H1 (cell line): ENCODE results near the gene C1RL. TPM values are rescaled to one million over a fixed set of nuclear protein-coding genes. Genes with fewer than 3 reads are reported as not detected.
"Not testable (repeated sequence)": the region's sequence is repeated elsewhere in the genome, so short reads cannot be mapped to it uniquely, and the experiment has no call there.

ENCODE experiments used
- CTCF ChIA-PET: fragments of 300-600 bp; sonication (Branson Sonifier 250); formaldehyde crosslinking; loops from one replicate; lab custom pipeline; 2021; ENCODE audit not compliant: partially characterized antibody; lab: Charles Lee
- POLR2A ChIA-PET: fragments of 300-600 bp; sonication (Branson Sonifier 250); formaldehyde crosslinking; loops from one replicate; lab custom pipeline; 2021; ENCODE audit warnings: inconsistent platforms; ENCODE audit not compliant: partially characterized antibody; lab: Charles Lee
- DNase-seq, 2 experiments: peaks; one replicate each; pipeline versions ENCODE4 v3.0.0 to v3.0.0-alpha.2; 2010 to 2022; ENCODE audit warnings: low spot score in 2 of 2, low read depth in 1 of 2, mixed read lengths in 1 of 2
- FAIRE-seq: peaks from 2 replicates; lab custom pipeline; 2011; peaks lifted over from hg19 to GRCh38; lab: Jason Lieb, UNC
- H2AFZ ChIP-seq: 2 replicates; pipeline ENCODE4 v1.8.1; 2012; ENCODE audit warnings: low read length, inconsistent platforms
- H2AK5ac ChIP-seq: 2 replicates; pipeline ENCODE4 v1.6.1; 2013; ENCODE audit warnings: low read depth, low read length
- H2BK120ac ChIP-seq: replicated peaks from 2 replicates; pipeline ENCODE3; 2013; ENCODE audit warnings: low read depth, low read length, inconsistent platforms
- H2BK12ac ChIP-seq: 2 replicates; pipeline ENCODE4 v1.6.1; 2013; ENCODE audit warnings: low read depth, low read length
- H2BK15ac ChIP-seq: 2 replicates; pipeline ENCODE4 v1.6.1; 2013; ENCODE audit warnings: low read length
- H2BK20ac ChIP-seq: 2 replicates; pipeline ENCODE4 v1.6.1; 2013; ENCODE audit warnings: low read length
- H2BK5ac ChIP-seq: 2 replicates; pipeline ENCODE4 v1.6.1; 2013; ENCODE audit warnings: low read depth, low read length
- H3K14ac ChIP-seq: 2 replicates; pipeline ENCODE4 v1.6.1; 2013; ENCODE audit warnings: inconsistent platforms; ENCODE audit not compliant: insufficient read length
- H3K18ac ChIP-seq: 2 replicates; pipeline ENCODE4 v1.6.1; 2013; ENCODE audit warnings: low read length; ENCODE audit errors: extremely low read depth
- H3K23ac ChIP-seq: 2 replicates; pipeline ENCODE4 v1.6.1; 2013; ENCODE audit warnings: inconsistent platforms; ENCODE audit not compliant: insufficient read length
- H3K23me2 ChIP-seq: 2 replicates; pipeline ENCODE4 v1.6.1; 2013; ENCODE audit warnings: low read depth, low read length
- H3K27ac ChIP-seq: 2 replicates; pipeline ENCODE4 v1.6.1; 2011; ENCODE audit warnings: low read depth, low read length, inconsistent platforms
- H3K27me3 ChIP-seq, 4 experiments: replicated peaks in 1 of 4; 1 replicate in 1 of 4; 2 replicates in 3 of 4; pipeline versions ENCODE4 v1.6.1 to v1.8.1; 2011 to 2013; ENCODE audit warnings: low read length in 3 of 4, mild to moderate bottlenecking in 3 of 4, inconsistent platforms in 2 of 4, mixed read lengths in 2 of 4, moderate library complexity in 1 of 4; ENCODE audit not compliant: control insufficient read depth in 3 of 4, insufficient read depth in 3 of 4; ENCODE audit errors: extremely low read depth in 1 of 4
- H3K36me3 ChIP-seq, 4 experiments: 2 replicates each; pipeline versions ENCODE4 v1.6.1 to v1.8.1; 2011 to 2013; ENCODE audit warnings: mild to moderate bottlenecking in 4 of 4, low read length in 3 of 4, moderate library complexity in 2 of 4, control low read depth in 1 of 4, inconsistent platforms in 1 of 4; ENCODE audit not compliant: insufficient read depth in 4 of 4, control insufficient read depth in 2 of 4
- H3K4ac ChIP-seq: replicated peaks from 2 replicates; pipeline ENCODE3; 2013; ENCODE audit warnings: low read length, low read depth, mixed read lengths, inconsistent platforms; ENCODE audit not compliant: insufficient read length
- H3K4me1 ChIP-seq, 4 experiments: replicated peaks in 1 of 4; 1 replicate in 1 of 4; 2 replicates in 3 of 4; pipeline versions ENCODE4 v1.6.1 to v1.8.1; 2011 to 2013; ENCODE audit warnings: low read length in 3 of 4, inconsistent platforms in 2 of 4, mixed read lengths in 1 of 4; ENCODE audit not compliant: insufficient read depth in 4 of 4, control insufficient read depth in 3 of 4
- H3K4me2 ChIP-seq, 2 experiments: 2 replicates each; pipeline versions ENCODE4 v1.6.1 to v1.8.1; 2011 to 2013; ENCODE audit warnings: low read depth in 2 of 2, low read length in 2 of 2, control low read depth in 1 of 2, inconsistent platforms in 1 of 2, mild to moderate bottlenecking in 1 of 2; ENCODE audit not compliant: insufficient read depth in 1 of 2
- H3K4me3 ChIP-seq, 4 experiments: fragments of 200-600, 300-600 bp in 1 of 4; sonication (generic), shearing (Covaris generic), sonication (Bioruptor Twin) in 1 of 4; 2 replicates each; pipeline versions ENCODE4 v1.5.1 to v1.8.1; 2011 to 2016; ENCODE audit warnings: low read length in 4 of 4, low read depth in 3 of 4, control low read depth in 2 of 4, inconsistent platforms in 2 of 4, mild to moderate bottlenecking in 2 of 4, mixed read lengths in 1 of 4, moderate library complexity in 1 of 4; ENCODE audit not compliant: insufficient read depth in 2 of 4; ENCODE audit errors: extremely low read depth in 1 of 4
- H3K56ac ChIP-seq: replicated peaks from 2 replicates; pipeline ENCODE3; 2013; ENCODE audit warnings: low read depth, mild to moderate bottlenecking, mixed read lengths, low read length, inconsistent platforms; ENCODE audit not compliant: insufficient read length
- H3K79me1 ChIP-seq: 2 replicates; pipeline ENCODE4 v1.6.1; 2013; ENCODE audit warnings: low read depth, low read length, control low read depth
- H3K79me2 ChIP-seq, 2 experiments: 2 replicates each; pipeline versions ENCODE4 v1.6.1 to v1.8.1; 2012 to 2013; ENCODE audit warnings: low read length in 2 of 2, mild to moderate bottlenecking in 2 of 2, inconsistent platforms in 1 of 2; ENCODE audit not compliant: insufficient read depth in 2 of 2, control insufficient read depth in 1 of 2
- H3K9ac ChIP-seq, 4 experiments: replicated peaks in 1 of 4; 1 replicate in 1 of 4; 2 replicates in 3 of 4; pipeline versions ENCODE4 v1.6.1 to v1.8.1; 2011 to 2013; ENCODE audit warnings: low read depth in 3 of 4, low read length in 3 of 4, control low read depth in 2 of 4, mild to moderate bottlenecking in 2 of 4, moderate library complexity in 2 of 4, inconsistent platforms in 1 of 4; ENCODE audit errors: extremely low read depth in 1 of 4
- H3K9me3 ChIP-seq, 2 experiments: 2 replicates each; pipeline versions ENCODE4 v1.6.1 to v1.8.1; 2012 to 2013; ENCODE audit warnings: mild to moderate bottlenecking in 2 of 2, moderate library complexity in 2 of 2, control low read depth in 1 of 2, inconsistent platforms in 1 of 2, low read depth in 1 of 2, low read length in 1 of 2, mixed read lengths in 1 of 2; ENCODE audit not compliant: insufficient read depth in 2 of 2
- H4K20me1 ChIP-seq, 2 experiments: replicated peaks in 1 of 2; 2 replicates each; pipeline versions ENCODE3 to v1.8.1; 2011 to 2013; ENCODE audit warnings: inconsistent platforms in 2 of 2, low read length in 2 of 2, mild to moderate bottlenecking in 1 of 2; ENCODE audit not compliant: insufficient read depth in 2 of 2, control insufficient read depth in 1 of 2
- H4K5ac ChIP-seq: 2 replicates; pipeline ENCODE4 v1.6.1; 2013; ENCODE audit warnings: low read length, low read depth, mixed read lengths, inconsistent platforms; ENCODE audit not compliant: insufficient read length
- H4K8ac ChIP-seq: 2 replicates; pipeline ENCODE4 v1.8.0; 2013; ENCODE audit warnings: mild to moderate bottlenecking, moderate library complexity, low read length, inconsistent platforms; ENCODE audit not compliant: insufficient read depth; ENCODE audit errors: extremely low read depth
- H4K91ac ChIP-seq: replicated peaks from 2 replicates; pipeline ENCODE3; 2013; ENCODE audit warnings: low read length, mixed read lengths, inconsistent platforms; ENCODE audit not compliant: insufficient read length
- CBX5 ChIP-seq: fragments of 300-800, 300-1000 bp; sonication (generic); IDR thresholded peaks from 2 replicates; pipeline ENCODE4 v1.7.1; 2016; ENCODE audit warnings: antibody characterized with exemption, low read length, low read depth
- RBBP5 ChIP-seq: IDR thresholded peaks from 2 replicates; pipeline ENCODE4 v1.7.1; 2012; ENCODE audit warnings: low read depth, mild to moderate bottlenecking, inconsistent platforms, low read length, moderate library complexity, borderline replicate concordance
- SUZ12 ChIP-seq: fragments of 200-600 bp; sonication (generic); IDR thresholded peaks from 2 replicates; pipeline ENCODE4 v1.6.1; 2012; ENCODE audit warnings: mild to moderate bottlenecking, inconsistent platforms, low read length, moderate library complexity, mixed read lengths
- ZNF274 ChIP-seq: IDR thresholded peaks from 2 replicates; pipeline ENCODE4 v1.7.0; 2012; ENCODE audit warnings: low read length, borderline replicate concordance; ENCODE audit errors: extremely low read depth
- WGBS, 2 experiments: shearing (Covaris generic) in 1 of 2; methylation state at CpG; one replicate each; pipeline versions ENCODE4 v1.1.6 to v1.1.7; 2013 to 2015; ENCODE audit warnings: low lambda C conversion rate in 2 of 2, mixed read lengths in 2 of 2, inconsistent platforms in 1 of 2, low coverage in 1 of 2, missing lambda C conversion rate in 1 of 2; ENCODE audit not compliant: insufficient replicate concordance in 2 of 2, insufficient coverage in 1 of 2, insufficient read length in 1 of 2; ENCODE audit errors: extremely low coverage in 1 of 2, missing lambda C conversion rate in 1 of 2; 5-methylcytosine and 5-hydroxymethylcytosine counted together
- polyA plus RNA-seq, 7 experiments: library from polyadenylated mRNA; depleted of rRNA in 3 of 7; stranded (reverse) in 5 of 7; unstranded in 2 of 7; fragments of >200 nt in 5 of 7; fragments of 200-250 nt in 2 of 7; gene quantifications; 1 replicate in 5 of 7; 2 replicates in 1 of 7; 4 replicates in 1 of 7; pipeline versions ENCODE4 v1.2.1 to v1.2.3, GENCODE V29; 2011 to 2013; ENCODE audit warnings: missing spikeins in 2 of 7, mixed read lengths in 2 of 7
- total RNA-seq: library from RNA; stranded (reverse); fragmentation: NEBNext Ultra II Directional; extraction: Animal tissue kit (Norgen Biotek cat#: 25700); gene quantifications from 2 replicates; pipeline ENCODE4 v1.2.1, GENCODE V29; 2021
- TF ChIP-seq, protein P1 (sequence below): IDR thresholded peaks from 2 replicates; pipeline ENCODE4 v1.6.1; 2011; ENCODE audit warnings: low read depth, mild to moderate bottlenecking, low read length; ENCODE audit not compliant: insufficient read depth
- TF ChIP-seq, protein P2 (sequence below): IDR thresholded peaks from 2 replicates; pipeline ENCODE4 v1.6.1; 2012; ENCODE audit warnings: inconsistent platforms
- TF ChIP-seq, protein P3 (sequence below): IDR thresholded peaks from 2 replicates; pipeline ENCODE4 v1.6.1; 2012; ENCODE audit warnings: inconsistent platforms

The C1RL gene
- total and polyA plus RNA-seq, 2 of the 8 experiments (the other 6 are each of a cell fraction or from before 2014, with no cell fraction given) = 11.4 to 15.5 TPM

DNA sequence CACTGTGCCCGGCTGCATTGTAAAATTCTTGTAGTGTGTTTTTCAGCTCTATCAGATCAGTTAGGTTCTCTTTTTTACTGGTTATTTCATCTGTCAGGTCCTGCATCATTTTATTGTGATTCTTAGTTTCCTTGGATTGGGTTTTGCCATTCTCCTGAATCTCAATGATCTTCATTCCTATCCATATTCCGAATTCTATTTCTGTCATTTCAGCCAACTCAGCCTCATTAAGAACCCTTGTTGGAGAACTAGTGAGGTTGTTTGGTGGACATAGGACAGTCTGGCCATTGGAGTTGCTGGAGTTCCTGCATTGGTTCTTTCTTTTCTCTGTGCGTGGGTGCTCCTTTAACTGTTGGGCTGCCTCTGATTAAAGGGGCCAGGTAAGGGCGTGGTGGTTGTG is 54.1 kb downstream of the C1RL start (continued):
- TF ChIP-seq, protein P1, sequence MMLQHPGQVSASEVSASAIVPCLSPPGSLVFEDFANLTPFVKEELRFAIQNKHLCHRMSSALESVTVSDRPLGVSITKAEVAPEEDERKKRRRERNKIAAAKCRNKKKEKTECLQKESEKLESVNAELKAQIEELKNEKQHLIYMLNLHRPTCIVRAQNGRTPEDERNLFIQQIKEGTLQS = no peak
- TF ChIP-seq RBBP5 = no peak
- TF ChIP-seq, protein P2, sequence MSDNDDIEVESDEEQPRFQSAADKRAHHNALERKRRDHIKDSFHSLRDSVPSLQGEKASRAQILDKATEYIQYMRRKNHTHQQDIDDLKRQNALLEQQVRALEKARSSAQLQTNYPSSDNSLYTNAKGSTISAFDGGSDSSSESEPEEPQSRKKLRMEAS = no peak
- no peak for TF ChIP-seq SUZ12
- TF ChIP-seq CBX5 = no peak
- TF ChIP-seq, protein P3, sequence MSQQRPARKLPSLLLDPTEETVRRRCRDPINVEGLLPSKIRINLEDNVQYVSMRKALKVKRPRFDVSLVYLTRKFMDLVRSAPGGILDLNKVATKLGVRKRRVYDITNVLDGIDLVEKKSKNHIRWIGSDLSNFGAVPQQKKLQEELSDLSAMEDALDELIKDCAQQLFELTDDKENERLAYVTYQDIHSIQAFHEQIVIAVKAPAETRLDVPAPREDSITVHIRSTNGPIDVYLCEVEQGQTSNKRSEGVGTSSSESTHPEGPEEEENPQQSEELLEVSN = no peak
- no peak for TF ChIP-seq ZNF274

DNA sequence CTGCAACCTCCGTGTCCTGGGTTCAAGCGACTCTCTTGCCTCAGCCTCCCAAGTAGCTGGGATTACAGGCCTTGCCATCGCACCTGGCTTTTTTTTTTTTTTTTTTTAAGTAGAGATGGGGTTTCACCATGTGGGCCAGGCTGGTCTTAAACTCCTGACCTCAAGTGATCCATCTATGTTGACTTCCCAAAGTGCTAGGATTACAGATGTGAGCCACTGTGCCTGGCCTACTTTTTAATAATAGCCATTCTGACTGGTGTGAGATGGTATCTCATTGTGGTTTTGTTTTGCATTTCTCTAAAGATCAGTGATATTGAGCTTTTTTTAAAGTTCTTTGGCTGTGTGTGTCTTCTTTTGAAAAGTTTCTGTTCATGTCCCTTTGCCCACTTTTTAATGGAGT is 59.0 kb downstream of the C1RL start:
- not testable (repeated sequence) for H2AK5ac ChIP-seq, H3K27ac ChIP-seq, H3K36me3 ChIP-seq, H3K4me2 ChIP-seq, H2BK15ac ChIP-seq, H2BK12ac ChIP-seq, H4K5ac ChIP-seq, H2BK20ac ChIP-seq, H4K91ac ChIP-seq, H3K9me3 ChIP-seq, H3K4ac ChIP-seq, H3K4me3 ChIP-seq, H3K27me3 ChIP-seq, H2AFZ ChIP-seq, H3K14ac ChIP-seq, H3K4me1 ChIP-seq, H3K18ac ChIP-seq, H4K20me1 ChIP-seq, H2BK5ac ChIP-seq, H4K8ac ChIP-seq, H2BK120ac ChIP-seq, H3K23me2 ChIP-seq, H3K79me1 ChIP-seq, H3K9ac ChIP-seq, H3K23ac ChIP-seq, H3K79me2 ChIP-seq, DNase-seq, FAIRE-seq, H3K56ac ChIP-seq
- ChIA-PET POLR2A (interaction anchor here (1.2 to 4.1 kb wide), 2 partner anchors 53 to 106 kb away, joined by 3 to 9 read pairs; partner anchors contain the start of genes C12orf57 and RNU7-1), CTCF (interaction anchor here (0.9 to 3.2 kb wide), 5 partner anchors 11 to 95 kb away, joined by 3 to 11 read pairs (median 4); partner anchors contain the start of genes C1RL and C1S)
- 100% methylated on average over 3 of the region's 3 CpGs; no CpG with 5 or more reads in 1 of the 2 experiments for WGBS, 2 experiments
